T-helper 1 cell treated with Interleukin-12 subunit alpha and Interleukin-12 subunit beta and Interleukin-4 antibody, amounts not matched to agents 30 ng/mL and 1 ng/mL, for 36 hours (primary cell): ENCODE results near the gene CAMSAP2. TPM values are rescaled to one million over a fixed set of nuclear protein-coding genes. Genes with fewer than 3 reads are reported as not detected.

Experiments used
- intact Hi-C: fragments of 100-400 bp; cut with micrococcal nuclease; formaldehyde crosslinking; loops from one replicate; pipeline ENCODE4 v1.15.1; 2024
- total RNA-seq: library from RNA; stranded (reverse); gene quantifications from 2 replicates; pipeline ENCODE4 v1.2.3, GENCODE V29; 2022

Gene CAMSAP2, protein sequence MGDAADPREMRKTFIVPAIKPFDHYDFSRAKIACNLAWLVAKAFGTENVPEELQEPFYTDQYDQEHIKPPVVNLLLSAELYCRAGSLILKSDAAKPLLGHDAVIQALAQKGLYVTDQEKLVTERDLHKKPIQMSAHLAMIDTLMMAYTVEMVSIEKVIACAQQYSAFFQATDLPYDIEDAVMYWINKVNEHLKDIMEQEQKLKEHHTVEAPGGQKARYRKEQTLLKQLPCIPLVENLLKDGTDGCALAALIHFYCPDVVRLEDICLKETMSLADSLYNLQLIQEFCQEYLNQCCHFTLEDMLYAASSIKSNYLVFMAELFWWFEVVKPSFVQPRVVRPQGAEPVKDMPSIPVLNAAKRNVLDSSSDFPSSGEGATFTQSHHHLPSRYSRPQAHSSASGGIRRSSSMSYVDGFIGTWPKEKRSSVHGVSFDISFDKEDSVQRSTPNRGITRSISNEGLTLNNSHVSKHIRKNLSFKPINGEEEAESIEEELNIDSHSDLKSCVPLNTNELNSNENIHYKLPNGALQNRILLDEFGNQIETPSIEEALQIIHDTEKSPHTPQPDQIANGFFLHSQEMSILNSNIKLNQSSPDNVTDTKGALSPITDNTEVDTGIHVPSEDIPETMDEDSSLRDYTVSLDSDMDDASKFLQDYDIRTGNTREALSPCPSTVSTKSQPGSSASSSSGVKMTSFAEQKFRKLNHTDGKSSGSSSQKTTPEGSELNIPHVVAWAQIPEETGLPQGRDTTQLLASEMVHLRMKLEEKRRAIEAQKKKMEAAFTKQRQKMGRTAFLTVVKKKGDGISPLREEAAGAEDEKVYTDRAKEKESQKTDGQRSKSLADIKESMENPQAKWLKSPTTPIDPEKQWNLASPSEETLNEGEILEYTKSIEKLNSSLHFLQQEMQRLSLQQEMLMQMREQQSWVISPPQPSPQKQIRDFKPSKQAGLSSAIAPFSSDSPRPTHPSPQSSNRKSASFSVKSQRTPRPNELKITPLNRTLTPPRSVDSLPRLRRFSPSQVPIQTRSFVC (N-terminal part only)
- total RNA-seq, result 0.44 and 0.95 TPM in 2 replicates

DNA sequence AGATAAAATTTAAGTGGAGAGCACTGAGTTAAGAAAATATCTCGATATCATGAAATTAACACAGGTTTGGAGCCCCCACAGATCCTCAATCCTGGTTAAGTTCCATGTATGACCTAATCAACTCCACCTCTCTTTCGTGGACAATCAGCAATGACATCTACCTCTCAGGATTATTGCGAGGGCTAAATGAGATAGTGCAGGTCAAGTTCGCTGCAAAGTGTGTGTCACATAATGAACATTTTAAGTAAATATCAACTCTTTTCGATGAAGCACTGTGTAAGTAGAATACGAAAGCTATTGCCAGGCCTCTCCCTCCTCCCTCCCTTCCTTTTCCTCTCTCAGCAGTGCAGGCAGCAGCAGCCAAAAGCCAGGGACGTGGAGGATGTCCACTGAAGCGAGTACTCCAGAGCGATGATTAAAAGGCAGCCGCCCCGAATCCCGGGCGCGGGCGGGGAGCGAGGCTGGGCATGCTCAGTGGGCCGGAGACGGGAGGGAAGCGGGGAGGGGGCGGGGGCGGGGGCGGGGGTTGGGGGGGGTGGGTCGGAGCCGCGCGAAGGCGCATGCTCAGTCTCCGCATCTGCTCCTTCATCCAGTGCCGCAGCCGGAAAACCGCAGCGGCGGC is at the start of gene CAMSAP2:
Gene CAMSAP2, plus strand, starts transcription at position 567 of the 622 bp plus-strand sequence. CDS start 935 bp downstream, outside the sequence.
- intact Hi-C loops, result loop anchor here (1.0 to 5.0 kb wide), 4 partner anchors 65 to 332 kb away; no protein-coding TSS in a partner anchor

DNA sequence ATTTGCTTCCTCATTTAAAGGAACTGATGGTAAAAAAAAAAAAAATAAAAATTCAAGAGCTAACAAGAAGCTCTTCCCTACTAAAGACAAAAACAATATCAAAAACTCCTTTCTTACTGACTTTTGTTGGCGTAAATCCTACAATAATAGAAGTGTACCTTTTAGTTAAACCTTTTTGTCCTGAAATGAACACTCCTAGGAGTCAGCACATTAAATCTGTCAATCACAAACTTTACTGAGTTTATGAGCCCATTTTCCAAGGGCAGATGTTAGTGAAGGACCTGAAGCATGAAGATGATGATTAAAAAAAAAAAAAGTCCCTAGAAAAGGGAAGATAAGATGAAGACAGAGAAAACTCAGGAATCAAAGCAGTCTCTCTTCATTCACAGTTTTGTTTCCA is 46.4 kb upstream of the CAMSAP2 start:
- intact Hi-C loops, result no loop called here

DNA sequence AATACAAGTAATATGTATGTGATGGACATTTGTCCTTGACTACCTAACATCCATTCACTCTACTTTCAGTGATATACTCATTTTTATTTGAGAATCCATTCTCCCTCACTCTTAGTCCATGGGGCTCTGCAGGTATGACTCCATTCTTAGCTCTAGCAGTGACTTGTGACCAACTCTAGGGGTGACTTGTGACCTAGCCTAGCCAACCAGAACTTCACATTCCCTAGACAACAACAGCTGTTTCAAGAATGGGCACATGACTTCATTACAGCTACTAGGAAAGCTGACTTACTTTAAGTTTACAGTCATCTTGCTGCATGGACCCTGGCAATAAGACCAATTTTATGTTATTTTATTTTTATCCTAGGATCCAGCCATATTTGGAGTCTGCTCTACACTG is 45.4 kb upstream of the CAMSAP2 start:
- intact Hi-C loops, result no loop called here

DNA sequence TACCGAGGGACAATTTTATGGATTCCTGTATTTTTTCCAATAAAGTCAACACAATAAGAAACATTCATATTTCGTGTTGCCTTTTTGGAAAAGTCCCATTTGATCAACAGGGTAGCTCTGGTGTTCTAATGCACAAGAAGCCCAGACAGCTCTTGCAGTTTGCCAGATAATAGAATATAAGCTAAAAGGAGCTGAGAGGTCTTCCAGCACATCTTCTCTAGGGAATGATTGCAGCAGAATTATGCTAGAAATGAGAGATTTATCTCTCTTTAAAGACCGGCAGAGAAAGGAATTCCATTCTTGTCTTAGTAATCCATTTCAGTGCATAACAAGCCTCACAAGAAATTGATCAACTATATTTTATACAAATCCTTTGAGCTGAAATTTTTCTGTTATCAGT is 44.0 kb upstream of the CAMSAP2 start:
- intact Hi-C loops, result no loop called here

DNA sequence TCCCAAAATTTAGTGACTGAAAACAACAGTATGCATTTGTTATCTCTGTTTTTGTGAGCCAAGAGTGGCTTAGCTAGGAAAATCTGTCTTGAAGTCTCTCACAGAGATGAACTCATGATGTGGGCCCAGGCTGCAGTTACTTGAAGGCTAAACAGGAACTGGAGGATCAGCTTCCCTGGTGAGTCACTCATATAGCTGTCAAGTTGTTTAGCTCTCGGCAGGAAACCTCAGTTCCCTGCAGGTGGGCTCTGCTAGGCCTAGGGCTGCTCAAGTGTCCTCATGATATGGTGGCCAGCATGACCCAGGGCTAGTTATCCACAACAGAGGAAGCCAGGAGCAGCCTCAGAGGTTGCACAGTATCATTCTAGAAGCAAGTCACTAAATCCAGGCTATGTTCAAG is 38.8 kb upstream of the CAMSAP2 start:
- intact Hi-C loops, result no loop called here

DNA sequence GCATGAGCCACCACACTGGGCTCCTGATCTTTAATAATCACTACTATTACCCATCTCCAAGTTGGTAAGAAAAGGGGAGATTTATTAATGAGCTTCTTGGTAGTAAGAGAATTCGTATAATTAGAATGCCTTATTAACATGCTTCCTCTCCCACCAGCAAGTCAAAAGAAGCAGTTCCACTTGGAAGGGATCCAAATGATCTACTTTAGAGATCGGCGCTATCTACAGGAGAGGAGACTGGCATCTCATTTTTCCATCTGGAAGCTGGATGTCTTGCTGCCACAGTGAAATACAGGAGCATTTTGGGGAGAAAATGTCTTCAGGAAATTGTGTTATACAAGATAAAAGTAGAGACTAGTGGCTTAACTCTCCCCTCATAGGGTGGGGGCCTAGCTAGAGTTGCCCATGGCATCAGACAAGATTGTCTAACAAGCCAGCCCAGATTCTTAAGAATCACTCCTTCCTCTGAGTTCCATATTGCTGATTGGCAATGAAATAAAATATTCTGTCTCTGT is 33.6 kb upstream of the CAMSAP2 start:
- intact Hi-C loops, result no loop called here

DNA sequence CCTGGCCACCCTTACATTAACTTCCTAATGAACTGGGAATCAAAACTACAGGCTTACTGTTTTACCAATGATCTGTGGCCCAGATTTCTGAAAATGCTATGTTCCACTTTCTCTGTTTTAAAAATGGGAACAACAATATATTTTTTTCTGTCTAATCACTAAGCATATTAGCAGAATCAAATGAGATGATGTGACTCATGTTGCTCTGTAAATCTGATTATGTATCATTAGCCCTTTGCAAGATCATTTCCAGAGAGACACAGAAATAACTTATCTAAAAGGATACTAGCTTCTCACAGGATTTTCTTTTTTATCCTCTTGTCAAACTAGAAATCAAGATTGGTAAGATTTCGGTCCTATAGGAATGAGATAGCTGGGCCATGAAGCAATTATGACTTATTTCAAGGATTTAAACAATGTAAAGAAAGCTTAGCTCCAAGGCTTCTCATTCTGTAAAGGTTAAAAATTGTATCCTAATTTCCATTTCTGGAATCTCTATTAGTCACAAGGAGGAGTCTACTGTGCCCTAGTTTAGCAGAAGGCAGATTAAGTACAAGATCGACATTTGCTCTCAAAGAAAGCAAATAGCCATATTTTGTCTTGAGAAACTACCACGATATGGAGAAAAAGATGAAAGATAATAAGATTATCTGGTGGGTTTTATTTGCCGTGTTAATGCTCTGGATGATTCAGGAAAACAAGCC is 32.4 kb upstream of the CAMSAP2 start:
- intact Hi-C loops, result no loop called here

DNA sequence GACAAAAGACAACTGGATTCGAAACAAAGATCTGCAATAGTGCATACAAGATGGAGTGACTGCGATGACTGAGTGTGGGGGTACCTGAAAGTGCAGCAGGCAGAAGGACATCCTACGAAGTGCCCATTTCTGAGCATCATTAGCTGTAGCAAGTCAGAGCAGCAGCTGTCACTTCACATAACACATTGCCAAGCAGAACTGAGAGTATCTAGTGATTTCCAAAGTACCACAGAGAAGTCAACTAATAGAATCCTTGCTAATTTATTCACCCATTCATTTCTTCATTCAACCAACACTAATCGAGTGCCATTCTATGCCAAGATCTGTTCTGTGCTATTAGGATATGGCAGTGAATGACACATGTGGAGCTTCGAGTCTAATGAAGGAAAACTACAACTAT is 31.6 kb upstream of the CAMSAP2 start:
- intact Hi-C loops, result no loop called here

DNA sequence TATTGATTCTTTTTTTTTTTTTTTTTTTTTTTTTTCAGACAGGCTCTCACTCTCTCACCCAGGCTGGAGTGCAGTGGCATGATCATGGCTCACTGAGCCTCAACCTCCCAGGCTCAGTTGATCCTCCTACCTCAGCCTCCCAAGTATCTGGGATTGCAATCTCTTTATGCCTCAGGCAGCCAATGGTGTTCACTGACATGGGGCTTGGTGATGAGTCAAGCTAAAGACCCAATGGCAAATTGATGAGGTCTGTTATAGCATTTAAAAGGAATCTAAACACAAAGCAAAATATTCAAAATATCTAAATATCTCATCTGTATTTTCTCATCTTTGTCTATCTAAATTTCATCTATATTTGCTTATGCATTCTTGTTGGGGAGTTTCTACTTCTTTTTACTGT is 30.5 kb upstream of the CAMSAP2 start:
- intact Hi-C loops, result no loop called here

DNA sequence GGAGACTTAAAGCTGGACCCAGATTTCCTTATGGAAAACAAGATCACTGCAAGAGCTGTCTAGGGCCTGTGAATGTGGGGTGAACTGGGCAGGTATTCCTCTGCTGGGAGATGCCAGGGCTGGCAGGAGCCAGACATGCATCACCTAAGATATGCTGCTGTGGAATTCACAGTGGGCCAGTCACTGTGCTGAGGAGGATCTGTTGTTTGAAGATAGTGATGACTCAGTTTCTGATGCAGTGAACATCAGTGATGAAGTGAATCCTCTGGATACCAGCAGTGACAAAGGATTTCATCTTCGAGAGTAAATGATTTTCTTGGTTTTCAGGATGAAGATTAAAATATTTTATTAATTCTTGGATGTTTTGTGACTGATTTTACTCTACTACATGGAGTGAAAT is 29.9 kb upstream of the CAMSAP2 start:
- intact Hi-C loops, result no loop called here

DNA sequence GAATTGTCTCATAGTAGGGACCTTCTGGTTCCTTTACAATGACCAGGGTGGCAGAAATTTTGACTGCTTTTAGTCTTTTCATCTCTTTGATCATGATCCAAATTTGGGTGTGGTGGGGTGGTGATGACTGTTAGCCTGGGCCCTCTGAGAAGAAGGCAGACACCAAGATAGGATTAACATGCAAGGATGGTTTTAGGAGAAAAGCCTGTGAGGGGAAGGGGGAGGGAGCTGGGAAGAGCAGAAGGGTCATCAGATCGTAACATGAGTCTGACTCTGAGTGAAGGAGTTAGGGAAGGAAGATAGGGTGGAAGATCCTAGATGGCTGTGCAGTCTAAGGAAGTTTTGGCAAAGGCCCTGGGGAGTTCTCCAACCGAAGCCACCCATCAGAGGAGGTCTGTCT is 28.5 kb upstream of the CAMSAP2 start:
- intact Hi-C loops, result no loop called here

DNA sequence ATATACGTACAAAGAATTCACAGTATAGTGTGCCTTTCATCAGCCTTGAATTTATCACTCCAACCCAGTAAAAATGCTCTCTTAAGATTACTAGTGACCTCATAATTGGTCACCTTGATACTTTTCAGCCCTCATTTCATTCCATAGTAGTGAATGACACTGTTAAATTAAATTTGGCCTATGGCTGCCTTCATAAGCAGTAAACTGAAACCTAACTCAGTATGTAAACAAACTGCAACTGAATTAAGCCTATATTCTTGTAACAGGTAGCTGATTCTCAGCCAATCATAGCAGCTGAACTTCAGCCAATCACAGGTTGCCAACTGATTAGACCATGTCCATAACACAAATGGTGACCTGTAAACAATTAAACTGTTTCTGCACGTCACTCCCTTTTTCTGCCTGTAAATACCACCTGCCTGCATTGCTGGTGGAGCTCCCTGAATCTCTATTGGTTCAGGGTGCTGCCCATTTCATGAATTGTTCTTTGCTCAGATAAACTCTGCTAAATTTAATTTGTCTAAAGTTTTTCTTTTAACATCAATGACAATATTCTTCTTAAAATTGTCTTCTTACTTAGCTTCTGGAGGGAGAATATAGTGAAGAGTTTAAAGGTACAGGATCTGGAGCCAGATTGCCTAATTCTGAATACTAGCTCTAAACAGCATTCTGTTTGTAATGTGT is 24.0 kb upstream of the CAMSAP2 start:
- intact Hi-C loops, result no loop called here

DNA sequence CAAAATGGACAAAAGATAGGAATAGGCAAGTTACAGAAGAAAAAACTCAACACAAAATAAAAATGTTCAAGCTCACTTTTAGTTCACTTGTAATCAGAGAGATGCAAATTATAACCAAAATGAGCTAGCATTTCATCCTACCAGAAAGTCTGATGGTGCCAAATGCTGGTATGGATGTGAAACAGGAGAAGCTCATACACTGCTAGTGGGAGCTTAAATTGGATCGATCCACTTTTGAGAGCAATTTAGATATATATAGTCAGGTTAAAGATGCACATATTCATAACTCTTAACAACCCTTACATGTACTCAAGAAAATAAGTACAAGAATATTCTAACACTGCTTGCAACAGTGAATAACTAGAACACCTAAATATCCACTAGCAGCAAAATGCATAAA is 18.5 kb upstream of the CAMSAP2 start:
- intact Hi-C loops, result no loop called here

DNA sequence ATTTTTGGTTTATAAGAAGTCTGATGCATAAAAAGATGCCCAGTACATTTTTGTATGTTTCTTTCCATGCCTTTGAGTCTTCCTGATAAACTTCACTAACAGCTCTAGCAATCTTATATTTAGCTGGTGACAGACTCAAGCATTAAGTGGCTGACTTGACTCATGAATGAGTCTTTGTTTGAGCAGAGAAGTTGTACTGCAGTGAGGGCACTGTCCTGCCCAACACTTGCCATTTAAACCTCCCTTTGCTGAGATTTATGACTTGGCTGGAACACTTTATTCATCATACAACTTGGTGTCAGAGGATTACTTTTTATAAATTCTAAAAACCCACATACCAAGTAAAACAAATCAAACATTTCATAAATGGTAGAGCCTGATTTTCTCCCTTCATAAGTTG is 14.6 kb upstream of the CAMSAP2 start:
- intact Hi-C loops, result no loop called here

DNA sequence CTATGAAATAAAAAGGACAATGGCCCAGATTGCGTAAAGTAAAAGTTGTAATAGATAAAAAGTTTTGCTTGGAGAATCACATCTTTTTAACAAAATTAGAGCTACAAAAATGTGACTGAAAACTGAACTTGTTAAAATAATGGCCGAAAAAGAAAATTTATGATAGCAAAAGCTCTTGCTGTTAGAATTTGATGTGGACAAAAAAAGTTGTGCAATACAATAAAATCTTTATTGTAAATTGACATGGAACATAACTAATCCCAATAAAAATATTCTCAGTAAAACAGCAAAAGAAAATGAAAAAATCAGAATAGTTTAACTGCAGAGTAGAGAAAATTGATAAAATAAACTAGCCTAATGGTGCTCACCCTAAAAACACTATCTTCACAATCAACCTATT is 11.4 kb upstream of the CAMSAP2 start:
- intact Hi-C loops, result no loop called here

DNA sequence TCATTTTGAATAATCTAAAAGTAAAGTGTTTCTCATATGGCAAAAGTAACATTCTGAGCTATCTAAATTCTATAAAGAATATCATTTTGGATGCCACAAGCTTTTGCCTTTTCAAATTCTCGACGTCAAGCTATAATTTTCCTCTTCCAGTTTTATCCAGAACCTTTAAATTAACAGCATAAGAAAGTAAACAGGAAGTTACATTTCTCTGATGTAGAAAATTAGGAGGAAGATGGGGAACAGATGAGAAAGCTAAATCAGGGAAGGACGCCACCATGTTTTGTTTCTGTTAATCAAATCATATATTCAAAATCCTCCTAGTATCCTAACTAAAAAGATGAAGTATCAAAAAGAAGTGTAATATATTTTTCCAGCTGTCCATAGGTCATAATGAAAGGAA is 8.8 kb upstream of the CAMSAP2 start:
- intact Hi-C loops, result no loop called here

DNA sequence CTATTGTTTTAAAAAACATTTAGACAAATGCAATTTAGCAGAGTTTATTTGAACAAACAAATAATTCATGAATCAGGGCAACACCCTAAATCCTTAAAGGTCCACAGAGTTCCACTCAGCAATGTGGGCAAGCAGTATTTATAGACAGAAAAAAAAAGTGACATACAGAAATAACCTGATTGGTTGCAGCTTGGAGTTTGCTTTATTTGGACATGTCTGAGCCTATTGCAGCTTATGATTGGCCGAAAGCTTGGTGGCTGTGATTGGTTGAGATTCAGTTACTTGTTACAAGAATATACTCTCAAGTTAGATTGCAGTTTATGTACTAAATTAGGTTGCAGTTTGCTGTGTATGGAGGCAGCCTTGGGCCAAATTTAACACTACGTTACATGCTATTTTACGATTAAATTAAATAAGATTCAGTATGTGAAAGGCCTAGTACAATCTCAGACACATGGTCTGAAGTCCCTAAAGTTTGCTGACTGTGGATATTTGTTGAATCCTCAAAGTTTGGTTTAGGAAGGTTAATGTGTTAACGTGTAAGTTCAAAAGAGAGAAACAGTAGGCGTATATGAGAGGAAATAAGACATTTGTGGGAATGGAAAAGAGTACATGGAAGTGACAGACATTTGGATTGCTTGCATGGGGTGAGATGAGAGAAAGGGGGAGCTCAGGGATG is 6.9 kb upstream of the CAMSAP2 start:
- intact Hi-C loops, result no loop called here

DNA sequence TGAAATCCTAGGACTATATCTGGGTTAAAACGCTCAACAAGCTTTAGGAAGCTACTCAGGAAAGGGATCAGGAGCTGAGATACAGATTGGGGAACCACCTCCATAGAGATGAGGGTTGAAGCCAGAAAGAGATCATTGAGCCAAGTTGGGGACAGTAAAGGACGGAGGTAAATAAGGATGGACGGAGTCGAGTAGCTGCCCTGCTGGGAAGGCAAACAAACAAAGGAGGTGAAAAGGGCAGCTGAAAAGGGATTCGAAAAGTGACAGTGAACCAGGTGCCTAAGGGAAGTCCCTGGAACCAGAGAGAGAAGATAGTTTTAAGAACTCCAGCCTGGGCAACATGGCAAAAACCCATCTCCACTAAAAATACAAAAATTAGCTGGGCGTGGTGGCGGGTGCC is 6.3 kb upstream of the CAMSAP2 start:
- intact Hi-C loops, result no loop called here

DNA sequence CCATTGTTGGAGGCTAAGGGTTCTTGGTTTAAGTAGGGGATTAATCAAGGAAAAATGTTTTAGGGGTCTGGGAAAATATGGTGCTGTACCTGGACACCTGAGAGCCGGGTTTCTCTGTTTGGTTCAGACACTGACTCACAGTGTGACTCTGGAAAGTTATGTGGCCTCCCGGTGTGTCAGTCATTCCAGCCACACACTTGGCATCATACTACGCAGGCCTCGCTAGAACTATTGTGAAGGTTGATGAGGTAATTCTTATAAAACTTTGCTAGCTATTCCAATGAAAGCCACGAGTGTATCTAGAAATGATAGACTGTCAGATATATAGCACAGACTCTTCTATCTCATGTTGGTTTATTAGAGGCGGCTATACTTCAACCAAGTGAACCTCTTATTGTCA is 4.8 kb upstream of the CAMSAP2 start:
- intact Hi-C loops, result no loop called here
